Glomerular visceral epithelial cell (primary cell): ENCODE data around the gene C10orf71.

Experiments
- DNase-seq: peaks from one replicate; pipeline ENCODE4 v3.0.0-alpha.2; 2016; ENCODE audit errors: extremely low spot score

Gene C10orf71

GRCh38 chr10:49318755-49319154, 19.8 kb downstream of the C10orf71 start:
- DNase-seq, result no peak

GRCh38 chr10:49319206-49319605, 20.2 kb downstream of the C10orf71 start:
- no peak for DNase-seq

GRCh38 chr10:49320191-49320590, 21.2 kb downstream of the C10orf71 start:
- DNase-seq, result no peak

- no peak for DNase-seq
Measured at GRCh38 chr10:49321021-49321420, 22.1 kb downstream of the C10orf71 start.

GRCh38 chr10:49322371-49323170, 23.6 kb downstream of the C10orf71 start:
- DNase-seq, result no peak

GRCh38 chr10:49323171-49323895, 24.4 kb downstream of the C10orf71 start:
- DNase-seq, result no peak

- DNase-seq, result no peak
Measured at GRCh38 chr10:49323896-49324270, 24.9 kb downstream of the C10orf71 start.

- no peak for DNase-seq
Measured at GRCh38 chr10:49324711-49325110, 25.7 kb downstream of the C10orf71 start.

- DNase-seq, result no peak
Measured at GRCh38 chr10:49325131-49325915, 26.4 kb downstream of the C10orf71 start.

GRCh38 chr10:49325916-49326783, 27.2 kb downstream of the C10orf71 start:
- DNase-seq, result no peak

- DNase-seq, result no peak
Measured at GRCh38 chr10:49327036-49327813, 28.3 kb downstream of the C10orf71 start.

- no peak for DNase-seq
Measured at GRCh38 chr10:49328401-49329145, 29.6 kb downstream of the C10orf71 start.

- DNase-seq, result no peak
Measured at GRCh38 chr10:49329146-49329505, 30.2 kb downstream of the C10orf71 start.

GRCh38 chr10:49330127-49330665, 31.2 kb downstream of the C10orf71 start:
- no peak for DNase-seq

- DNase-seq, result no peak
Measured at GRCh38 chr10:49331431-49331830, 32.5 kb downstream of the C10orf71 start.

GRCh38 chr10:49332333-49332732, 33.4 kb downstream of the C10orf71 start:
- DNase-seq, result no peak

GRCh38 chr10:49332768-49333167, 33.8 kb downstream of the C10orf71 start:
- DNase-seq, result no peak

GRCh38 chr10:49333192-49333591, 34.2 kb downstream of the C10orf71 start:
- no peak for DNase-seq

GRCh38 chr10:49334964-49335363, 36.0 kb downstream of the C10orf71 start:
- DNase-seq, result no peak
